ENCODE results near the gene MRGPRG. TPM values are rescaled to one million over a fixed set of nuclear protein-coding genes. Genes with fewer than 3 reads are reported as not detected.

Gene MRGPRG
- polyA plus RNA-seq, 2 of the 4 experiments (the other 2 are of a cell fraction), result not detected

GRCh38 chr11:3231851-3232744, 13.5 kb upstream of the MRGPRG start, which contains the start of gene MRGPRE:
TSS of gene MRGPRE (minus strand) at chr11:3232417. CDS start at chr11:3228799, 3,618 bp downstream.
- H3K9me3 ChIP-seq, result no peaks in the 10 kb centered on the region
- ATAC-seq (peak; percentile 26 to 56; a peak in 4 of 6 replicates), DNase-seq (ENCODE audit: low read depth in 1 of 2, low spot score in 1 of 2) (no peak), FAIRE-seq (no peak)
- H3K4me1 ChIP-seq, result no peaks in the 10 kb centered on the region
- no peak within 1 kb of the TSS for H3K4me3 ChIP-seq
- CTCF ChIA-PET, result interaction anchor here (0.9 kb wide), 1 partner anchor 195 kb away, joined by 3 read pairs; no protein-coding TSS in a partner anchor
- no peak within 1 kb of the TSS for H3K4me2 ChIP-seq
- POLR2A ChIA-PET, result no interaction called here
- WGBS (ENCODE audit: missing lambda C conversion rate), result 55% methylated on average over 30 of the region's 39 CpGs
- no peak within 1 kb of the TSS for H3K27ac ChIP-seq
- TF ChIP-seq GATA3 (IDR thresholded peaks at IDR 0.05; ENCODE audit: borderline replicate concordance), result no peak
- no peak for TF ChIP-seq RCOR1 (IDR thresholded peaks at IDR 0.05; ENCODE audit: low read depth, low read length)
- no peak for TF ChIP-seq RFX5 (IDR thresholded peaks at IDR 0.05)
- no peak for TF ChIP-seq RARB (CRISPR knock-in tag; IDR thresholded peaks at IDR 0.05)
- no peak for TF ChIP-seq HES2 (IDR thresholded peaks at IDR 0.05)
- no peak for TF ChIP-seq CHD2 (IDR thresholded peaks at IDR 0.05; ENCODE audit: low read length, partially characterized antibody)

GRCh38 chr11:3231550-3231850, 12.9 kb upstream of the MRGPRG start:
- no peak overlapping the region for H3K27ac ChIP-seq
- DNase-seq (ENCODE audit: low read depth in 1 of 2, low spot score in 1 of 2) (no peak), ATAC-seq (no peak; a peak in 1 of 6 replicates), FAIRE-seq (no peak)
- CTCF ChIA-PET, result interaction anchor here (0.9 kb wide), 1 partner anchor 194 kb away, joined by 3 read pairs; no protein-coding TSS in a partner anchor
- no peak overlapping the region for H3K4me2 ChIP-seq
- H3K4me3 ChIP-seq, result no peak overlapping the region
- H3K9me3 ChIP-seq, result no peaks in the 10 kb centered on the region
- WGBS (ENCODE audit: missing lambda C conversion rate), result 50% methylated on average over 6 of the region's 6 CpGs
- TF ChIP-seq CEBPB (IDR thresholded peaks at IDR 0.05) (no peak), KDM1A (IDR thresholded peaks at IDR 0.05; ENCODE audit: low read depth) (no peak), EHMT2 (IDR thresholded peaks at IDR 0.05; ENCODE audit: low read depth) (no peak), NFE2L2 (conservative IDR thresholded peaks at IDR 0.05; ENCODE audit: low read length) (no peak), ZNF302 (CRISPR knock-in tag; IDR thresholded peaks at IDR 0.05) (no peak), FOSL2 (IDR thresholded peaks at IDR 0.05) (no peak), FOSL2 (CRISPR knock-in tag; IDR thresholded peaks at IDR 0.05) (no peak), RCOR1 (IDR thresholded peaks at IDR 0.05; ENCODE audit: low read depth, low read length) (no peak), E2F6 (IDR thresholded peaks at IDR 0.05; ENCODE audit: borderline replicate concordance, low read depth) (no peak), PHF8 (IDR thresholded peaks at IDR 0.05; ENCODE audit: borderline replicate concordance, low read depth) (no peak), ZC3H11A (IDR thresholded peaks at IDR 0.05) (no peak), NR3C1 (IDR thresholded peaks at IDR 0.05) (no peak), HES2 (IDR thresholded peaks at IDR 0.05) (no peak), RNF2 (IDR thresholded peaks at IDR 0.05; ENCODE audit: borderline replicate concordance, low read depth) (no peak), RARB (CRISPR knock-in tag; IDR thresholded peaks at IDR 0.05) (no peak), ESRRA (IDR thresholded peaks at IDR 0.05; ENCODE audit: borderline replicate concordance, low read length) (no peak), MAX (IDR thresholded peaks at IDR 0.05) (no peak), JUNB (IDR thresholded peaks at IDR 0.05) (no peak), FOXS1 (CRISPR knock-in tag; IDR thresholded peaks at IDR 0.05) (no peak)
- TF ChIP-seq, protein P1, sequence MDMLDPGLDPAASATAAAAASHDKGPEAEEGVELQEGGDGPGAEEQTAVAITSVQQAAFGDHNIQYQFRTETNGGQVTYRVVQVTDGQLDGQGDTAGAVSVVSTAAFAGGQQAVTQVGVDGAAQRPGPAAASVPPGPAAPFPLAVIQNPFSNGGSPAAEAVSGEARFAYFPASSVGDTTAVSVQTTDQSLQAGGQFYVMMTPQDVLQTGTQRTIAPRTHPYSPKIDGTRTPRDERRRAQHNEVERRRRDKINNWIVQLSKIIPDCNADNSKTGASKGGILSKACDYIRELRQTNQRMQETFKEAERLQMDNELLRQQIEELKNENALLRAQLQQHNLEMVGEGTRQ (IDR thresholded peaks at IDR 0.05), result no peak
- POLR2A ChIA-PET, result no interaction called here
- no peaks in the 10 kb centered on the region for H3K4me1 ChIP-seq
